GM18499 (cell line): ENCODE measurements around the gene WDR49.
"Not testable (repeated sequence)": the region's sequence is repeated elsewhere in the genome, so short reads cannot be mapped to it uniquely, and the experiment has no call there.

Source experiments
- ATAC-seq: cut with Tn5 transposase; IDR thresholded peaks from one replicate; pipeline ENCODE4 v1.9.1; 2021; ENCODE audit warnings: moderate number of reproducible peaks; ENCODE audit not compliant: insufficient read depth, unreplicated experiment

The WDR49 gene

GRCh38 chr3:167626490-167626889 is 27.3 kb downstream of the WDR49 start:
- ATAC-seq = no peak

GRCh38 chr3:167615030-167615429 is 38.7 kb downstream of the WDR49 start:
- ATAC-seq = no peak

GRCh38 chr3:167614196-167614595 is 39.5 kb downstream of the WDR49 start:
- not testable (repeated sequence) for ATAC-seq

- no peak for ATAC-seq
These were observed 42.0 kb downstream of the WDR49 start for GRCh38 chr3:167611718-167612117.

GRCh38 chr3:167609156-167609555 is 44.6 kb downstream of the WDR49 start:
- ATAC-seq = no peak

GRCh38 chr3:167606836-167607235 is 46.9 kb downstream of the WDR49 start:
- ATAC-seq = no peak

GRCh38 chr3:167605871-167606270 is 47.9 kb downstream of the WDR49 start:
- no peak for ATAC-seq

- ATAC-seq = no peak
These were observed 51.7 kb downstream of the WDR49 start for GRCh38 chr3:167602041-167602440.

- ATAC-seq = no peak
These were observed 66.1 kb downstream of the WDR49 start for GRCh38 chr3:167587651-167588050.

GRCh38 chr3:167575000-167575600 is 78.6 kb downstream of the WDR49 start:
- ATAC-seq = no peak

- ATAC-seq = no peak
These were observed 80.8 kb downstream of the WDR49 start for GRCh38 chr3:167572991-167573390.

- ATAC-seq = no peak
These were observed 85.1 kb downstream of the WDR49 start for GRCh38 chr3:167568634-167569033.

GRCh38 chr3:167565489-167565888 is 88.3 kb downstream of the WDR49 start:
- no peak for ATAC-seq

GRCh38 chr3:167564612-167565011 is 89.1 kb downstream of the WDR49 start:
- no peak for ATAC-seq

GRCh38 chr3:167559924-167560323 is 93.8 kb downstream of the WDR49 start:
- no peak for ATAC-seq

GRCh38 chr3:167554898-167555297 is 98.8 kb downstream of the WDR49 start:
- ATAC-seq = no peak

- no peak for ATAC-seq
These were observed 115.7 kb downstream of the WDR49 start for GRCh38 chr3:167538081-167538480.

GRCh38 chr3:167521006-167521355 is 132.8 kb downstream of the WDR49 start:
- no peak for ATAC-seq

- no peak for ATAC-seq
These were observed 133.3 kb downstream of the WDR49 start for GRCh38 chr3:167520266-167521005.

GRCh38 chr3:167507954-167508353 is 145.8 kb downstream of the WDR49 start:
- ATAC-seq = no peak

- ATAC-seq = no peak
These were observed 151.3 kb downstream of the WDR49 start for GRCh38 chr3:167502401-167502800.

- no peak for ATAC-seq
These were observed 151.8 kb downstream of the WDR49 start for GRCh38 chr3:167501941-167502340.
